GM18868 (cell line): Measurements from ENCODE around the gene COPS7A.

Source experiments
- ATAC-seq: cut with Tn5 transposase; IDR thresholded peaks from one replicate; pipeline ENCODE4 v1.9.1; 2021; ENCODE audit warnings: mild to moderate bottlenecking, moderate library complexity; ENCODE audit not compliant: unreplicated experiment

Gene COPS7A

GRCh38 chr12:6768990-6769389, 45.1 kb downstream of the COPS7A start:
- no peak for ATAC-seq

- ATAC-seq: no peak
Observed at GRCh38 chr12:6769666-6770065, 45.8 kb downstream of the COPS7A start.

- no peak for ATAC-seq
Observed at GRCh38 chr12:6770094-6770493, 46.2 kb downstream of the COPS7A start.

- ATAC-seq: no peak
Observed at GRCh38 chr12:6770600-6770999, 46.8 kb downstream of the COPS7A start.

- ATAC-seq: no peak
Observed at GRCh38 chr12:6771091-6771495, 47.2 kb downstream of the COPS7A start.

- ATAC-seq: no peak
Observed at GRCh38 chr12:6771509-6772330, 47.9 kb downstream of the COPS7A start.

GRCh38 chr12:6772331-6772695, 48.5 kb downstream of the COPS7A start, which contains the start of gene LAG3:
Gene LAG3, plus strand, starts transcription at chr12:6772520. Its CDS starts 333 bp downstream, at chr12:6772853.
- ATAC-seq: no peak

GRCh38 chr12:6772726-6773589, 49.1 kb downstream of the COPS7A start:
- no peak for ATAC-seq

- ATAC-seq: no peak
Observed at GRCh38 chr12:6773590-6774351, 49.9 kb downstream of the COPS7A start.

GRCh38 chr12:6774499-6775062, 50.7 kb downstream of the COPS7A start:
- ATAC-seq: no peak

GRCh38 chr12:6775185-6776174, 51.6 kb downstream of the COPS7A start:
- ATAC-seq: no peak

- no peak for ATAC-seq
Observed at GRCh38 chr12:6777386-6777785, 53.5 kb downstream of the COPS7A start.

GRCh38 chr12:6778217-6778573, 54.3 kb downstream of the COPS7A start:
- no peak for ATAC-seq

- ATAC-seq: peak; percentile 80
Observed at GRCh38 chr12:6778574-6779550, 55.0 kb downstream of the COPS7A start.

GRCh38 chr12:6779708-6780432, 56.0 kb downstream of the COPS7A start:
- ATAC-seq: no peak

- no peak for ATAC-seq
Observed at GRCh38 chr12:6780573-6780972, 56.7 kb downstream of the COPS7A start.
